Rectal smooth muscle tissue (tissue), 1 donor: Measurements from ENCODE around the gene PARD3B.

Experiments
- H3K27ac ChIP-seq: one replicate; pipeline ENCODE4 v1.7.0; 2013; ENCODE audit warnings: low read depth, low read length, inconsistent platforms
- H3K27me3 ChIP-seq: one replicate; pipeline ENCODE4 v1.7.0; 2013; ENCODE audit warnings: low read length; ENCODE audit not compliant: control insufficient read depth, insufficient read depth
- H3K36me3 ChIP-seq: one replicate; pipeline ENCODE4 v1.7.0; 2013; ENCODE audit warnings: low read length; ENCODE audit not compliant: control insufficient read depth, insufficient read depth
- H3K4me1 ChIP-seq: one replicate; pipeline ENCODE4 v1.7.0; 2013; ENCODE audit warnings: low read length; ENCODE audit not compliant: control insufficient read depth, insufficient read depth
- H3K4me3 ChIP-seq: one replicate; pipeline ENCODE4 v1.7.0; 2013; ENCODE audit warnings: low read length
- H3K9ac ChIP-seq: one replicate; pipeline ENCODE4 v1.7.0; 2013; ENCODE audit warnings: low read length

The PARD3B gene

DNA sequence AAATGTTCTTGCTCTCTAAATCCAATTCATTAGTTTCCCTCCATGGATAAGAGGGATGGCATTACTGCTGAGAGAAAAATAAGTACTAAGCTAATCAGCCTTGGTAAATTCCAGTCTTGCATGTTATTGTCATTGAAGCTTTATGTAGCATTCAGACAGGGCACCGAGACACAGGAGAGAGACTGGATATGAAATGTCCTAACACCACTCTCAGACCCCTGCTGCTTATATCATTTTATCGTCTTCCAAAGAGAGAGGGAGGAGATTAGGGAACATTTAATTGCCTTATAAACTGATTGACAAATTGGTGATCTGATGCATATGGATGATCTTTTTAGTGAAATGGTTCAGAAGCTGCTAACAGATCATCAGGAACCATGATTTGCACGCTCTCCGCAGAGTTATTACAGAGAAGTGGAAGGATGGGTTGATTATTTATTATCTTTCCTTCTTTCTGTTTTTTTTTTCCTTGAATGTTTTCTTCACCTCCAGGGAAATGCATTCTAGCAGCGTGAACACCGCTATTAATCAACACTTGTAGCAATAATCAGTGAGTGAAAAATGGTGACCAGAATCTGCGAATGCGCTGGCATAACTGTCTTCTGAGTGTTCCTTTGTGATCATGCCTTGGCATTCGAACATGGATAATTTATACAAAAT lies 986.3 kb downstream of the PARD3B start:
- no peaks in the 10 kb centered on the region for H3K27me3 ChIP-seq
- H3K27ac ChIP-seq = no peak overlapping the region
- no peaks in the 10 kb centered on the region for H3K36me3 ChIP-seq
- no peaks in the 10 kb centered on the region for H3K4me1 ChIP-seq
- H3K4me3 ChIP-seq = no peak overlapping the region
- H3K9ac ChIP-seq = no peak overlapping the region

DNA sequence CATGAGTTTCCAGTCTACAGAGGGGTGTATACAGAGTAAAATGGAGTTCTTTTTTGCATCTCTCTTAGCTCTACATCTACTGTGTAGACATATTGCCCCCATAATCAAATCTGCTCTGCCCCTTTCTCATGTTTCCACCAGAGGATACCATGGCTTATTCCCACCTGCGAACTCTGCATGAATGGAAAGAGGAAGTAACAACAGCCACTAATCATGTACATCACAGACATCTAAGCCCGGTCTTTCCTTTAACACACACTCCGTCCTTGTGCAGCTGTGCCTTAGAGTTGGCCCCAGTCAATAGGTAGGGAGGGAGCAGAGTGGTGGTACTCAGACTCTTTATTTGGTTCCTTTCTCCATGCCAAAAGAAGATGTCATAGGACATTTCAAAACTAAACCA lies 989.7 kb downstream of the PARD3B start:
- H3K27ac ChIP-seq = no peak overlapping the region
- no peak overlapping the region for H3K9ac ChIP-seq
- H3K4me3 ChIP-seq = no peak overlapping the region
- H3K36me3 ChIP-seq = no peaks in the 10 kb centered on the region
- no peaks in the 10 kb centered on the region for H3K27me3 ChIP-seq
- no peaks in the 10 kb centered on the region for H3K4me1 ChIP-seq

DNA sequence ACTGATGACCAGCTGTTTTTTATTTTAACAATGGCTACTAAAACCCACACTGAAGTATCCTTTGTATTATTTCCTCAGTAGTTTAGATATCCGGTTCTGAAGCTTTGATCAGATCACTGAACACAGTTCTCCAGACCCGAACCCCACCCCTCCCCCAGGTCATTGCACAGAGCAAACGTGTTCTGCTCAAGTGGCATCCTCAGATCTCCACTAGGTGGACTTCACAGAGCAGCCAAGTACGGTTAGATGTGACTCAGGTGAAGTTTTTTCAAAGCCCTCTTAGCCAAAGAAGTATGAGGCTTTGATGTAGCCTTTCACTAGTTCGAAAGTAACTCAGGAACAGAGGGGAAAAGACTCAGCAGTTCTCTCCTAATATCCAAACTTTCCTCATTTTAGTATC lies 994.3 kb downstream of the PARD3B start:
- no peaks in the 10 kb centered on the region for H3K36me3 ChIP-seq
- no peak overlapping the region for H3K27ac ChIP-seq
- H3K4me1 ChIP-seq = peaks cover 9% of the 10 kb centered on the region
- H3K9ac ChIP-seq = no peak overlapping the region
- H3K4me3 ChIP-seq = no peak overlapping the region
- no peaks in the 10 kb centered on the region for H3K27me3 ChIP-seq

DNA sequence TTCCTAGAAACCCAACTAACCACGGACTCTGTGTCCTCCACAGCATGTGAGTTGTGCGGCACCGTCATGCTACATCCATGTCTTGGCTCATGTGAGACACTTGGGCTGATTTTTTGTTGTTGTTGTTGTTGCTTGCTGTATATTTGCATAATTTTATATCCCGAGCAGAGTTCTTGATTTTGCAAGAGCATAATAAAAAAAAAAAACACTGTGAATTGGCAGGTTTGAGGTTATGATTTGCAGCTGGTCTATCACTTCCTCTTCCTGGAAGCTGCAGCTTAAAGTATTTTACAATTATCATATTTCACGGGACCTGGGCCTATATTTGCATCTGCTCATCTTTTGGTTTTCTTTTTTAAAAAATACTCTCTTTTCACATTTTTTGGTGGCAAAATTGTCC lies 994.8 kb downstream of the PARD3B start:
- H3K36me3 ChIP-seq = no peaks in the 10 kb centered on the region
- no peaks in the 10 kb centered on the region for H3K27me3 ChIP-seq
- no peak overlapping the region for H3K27ac ChIP-seq
- no peak overlapping the region for H3K9ac ChIP-seq
- peaks cover 10% of the 10 kb centered on the region for H3K4me1 ChIP-seq
- no peak overlapping the region for H3K4me3 ChIP-seq

DNA sequence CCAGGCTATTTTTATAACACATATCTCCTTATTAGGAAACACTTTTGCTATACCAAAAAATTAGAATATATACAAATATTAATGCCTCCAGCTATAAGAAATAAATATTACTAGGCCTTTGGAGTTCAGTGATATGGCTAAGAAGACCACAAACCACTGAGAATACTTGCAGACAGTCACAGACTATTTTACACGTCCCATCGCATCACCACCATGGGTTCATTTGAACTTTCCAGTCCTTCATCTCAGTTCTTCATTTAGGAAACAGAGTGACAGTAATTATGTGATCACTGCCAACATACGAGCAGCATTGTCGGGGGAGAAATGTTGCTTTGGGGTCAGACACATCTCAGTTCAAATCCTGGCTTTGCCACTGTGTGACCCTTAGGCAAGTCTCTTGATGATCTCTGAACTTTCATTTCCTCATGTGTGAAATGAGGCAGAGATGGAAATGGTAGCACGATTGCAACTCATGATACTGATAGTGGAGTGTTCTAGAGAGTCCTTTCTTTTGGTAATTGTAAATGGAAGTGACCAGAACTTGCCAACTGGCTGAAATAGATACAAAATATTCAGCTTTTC lies 998.1 kb downstream of the PARD3B start:
- H3K9ac ChIP-seq = no peak overlapping the region
- no peaks in the 10 kb centered on the region for H3K27me3 ChIP-seq
- no peaks in the 10 kb centered on the region for H3K36me3 ChIP-seq
- H3K4me1 ChIP-seq = peaks cover 10% of the 10 kb centered on the region
- H3K27ac ChIP-seq = no peak overlapping the region
- no peak overlapping the region for H3K4me3 ChIP-seq

DNA sequence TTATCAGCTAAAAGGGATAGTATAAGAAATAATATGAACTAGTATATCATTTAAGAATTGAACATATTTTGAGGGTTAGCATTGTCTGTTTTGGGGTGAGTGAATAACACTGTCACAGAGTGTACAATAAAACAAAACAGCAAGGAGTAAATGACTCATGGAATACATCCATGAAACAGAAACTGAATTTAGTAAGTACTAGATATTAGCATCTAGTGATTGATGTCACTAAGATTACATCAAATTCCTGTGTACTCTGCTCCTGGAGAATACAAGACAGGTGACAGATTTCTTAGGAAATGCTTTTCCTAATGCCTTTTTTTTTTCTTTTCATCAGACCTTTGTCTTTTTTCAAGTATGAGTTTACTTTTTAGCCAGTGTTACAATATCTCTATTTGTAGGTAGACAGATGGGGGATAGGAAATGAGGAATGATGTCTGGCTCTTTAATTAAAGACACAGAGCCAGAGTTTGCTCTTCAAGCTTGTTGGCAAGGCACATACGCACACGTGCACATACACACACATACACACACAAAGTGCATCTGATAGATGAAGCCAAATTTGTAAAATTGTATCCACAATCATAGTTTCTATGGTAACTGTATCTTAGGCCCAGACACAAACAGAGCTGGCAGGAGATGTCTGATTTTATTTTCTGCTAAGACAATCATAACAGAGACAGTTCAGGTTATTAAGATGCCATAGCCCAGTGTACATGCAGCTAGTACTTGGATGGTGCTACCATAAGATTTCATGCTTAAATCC lies 998.8 kb downstream of the PARD3B start:
- H3K9ac ChIP-seq = no peak overlapping the region
- H3K4me1 ChIP-seq = peaks cover 10% of the 10 kb centered on the region
- H3K27ac ChIP-seq = no peak overlapping the region
- H3K4me3 ChIP-seq = no peak overlapping the region
- no peaks in the 10 kb centered on the region for H3K36me3 ChIP-seq
- no peaks in the 10 kb centered on the region for H3K27me3 ChIP-seq

DNA sequence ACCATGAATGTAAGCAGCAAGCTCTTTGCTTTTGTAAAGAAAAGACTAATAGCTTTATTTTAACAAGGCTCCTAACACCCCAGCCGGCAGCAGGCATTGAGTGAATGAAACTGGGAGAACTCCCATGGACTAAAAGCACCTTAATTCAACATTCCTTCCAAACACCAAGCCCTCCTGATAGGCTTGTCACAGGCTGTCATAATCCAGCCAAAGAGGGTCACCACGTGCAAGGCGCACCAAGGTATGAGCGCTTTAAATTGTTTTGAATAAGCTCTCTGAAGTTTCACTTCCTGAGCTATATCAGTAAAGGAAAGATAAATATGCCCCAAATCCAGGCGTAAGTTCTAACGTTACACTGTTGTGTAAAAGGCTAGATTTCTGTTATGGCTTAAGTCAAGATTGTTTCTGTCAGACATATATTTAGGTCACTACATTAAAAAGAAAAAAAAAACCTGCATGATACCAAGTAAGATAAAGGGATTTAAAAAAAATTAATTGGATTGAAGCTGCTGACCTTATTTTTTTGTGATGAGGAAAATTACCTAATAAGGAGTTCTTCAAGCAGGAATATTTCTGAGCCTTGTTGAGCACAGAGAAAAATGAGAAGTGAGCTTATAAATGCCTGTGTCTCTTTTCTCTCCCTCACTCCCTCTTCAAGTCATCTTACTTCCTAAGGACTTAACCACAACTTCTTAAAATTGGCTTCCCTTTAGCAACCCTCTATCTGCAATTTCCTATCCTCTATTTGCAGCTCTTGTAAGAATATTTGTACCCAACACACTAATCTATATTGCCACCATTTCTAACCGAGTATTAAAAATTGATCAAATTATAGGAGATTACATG lies 1000.9 kb downstream of the PARD3B start:
- Histone ChIP-seq H3K9ac (no peak overlapping the region), H3K27me3 (no peaks in the 10 kb centered on the region), H3K27ac (no peak overlapping the region), H3K4me3 (no peak overlapping the region), H3K4me1 (peaks cover 10% of the 10 kb centered on the region), H3K36me3 (no peaks in the 10 kb centered on the region)

DNA sequence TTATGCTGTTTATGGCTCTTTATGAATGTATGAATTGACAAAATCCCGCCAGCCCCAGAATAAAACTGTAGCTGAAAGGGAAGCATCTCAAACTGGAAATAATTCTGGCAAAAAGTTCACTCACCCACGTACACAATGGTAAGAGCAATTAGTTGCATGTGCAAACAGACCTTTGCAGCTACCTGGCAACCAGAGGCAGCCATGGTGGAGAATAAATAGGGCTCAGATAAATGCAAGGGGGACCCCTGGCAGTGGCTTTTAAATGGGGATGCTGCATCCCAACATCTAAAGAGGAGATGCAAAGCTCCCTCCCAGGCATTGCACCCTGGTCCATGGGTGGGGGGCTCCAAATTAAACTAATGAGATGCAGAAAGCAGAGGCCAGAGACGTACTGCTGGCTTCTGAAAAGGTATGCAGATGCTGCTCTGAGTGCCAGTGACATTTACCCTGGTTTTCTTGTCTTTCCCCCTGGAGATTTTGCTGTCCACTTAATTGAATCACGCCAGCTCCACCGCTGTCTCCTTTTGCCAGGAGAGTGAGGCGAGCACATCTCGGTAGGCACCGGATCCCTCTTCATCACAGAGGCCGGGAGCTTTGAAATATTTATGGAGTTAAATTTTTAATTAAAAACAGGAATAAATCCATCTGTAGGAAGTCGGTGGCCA lies 1010.4 kb downstream of the PARD3B start:
- no peak overlapping the region for H3K4me3 ChIP-seq
- no peak overlapping the region for H3K9ac ChIP-seq
- no peak overlapping the region for H3K27ac ChIP-seq
- no peaks in the 10 kb centered on the region for H3K4me1 ChIP-seq
- H3K27me3 ChIP-seq = no peaks in the 10 kb centered on the region
- H3K36me3 ChIP-seq = no peaks in the 10 kb centered on the region

DNA sequence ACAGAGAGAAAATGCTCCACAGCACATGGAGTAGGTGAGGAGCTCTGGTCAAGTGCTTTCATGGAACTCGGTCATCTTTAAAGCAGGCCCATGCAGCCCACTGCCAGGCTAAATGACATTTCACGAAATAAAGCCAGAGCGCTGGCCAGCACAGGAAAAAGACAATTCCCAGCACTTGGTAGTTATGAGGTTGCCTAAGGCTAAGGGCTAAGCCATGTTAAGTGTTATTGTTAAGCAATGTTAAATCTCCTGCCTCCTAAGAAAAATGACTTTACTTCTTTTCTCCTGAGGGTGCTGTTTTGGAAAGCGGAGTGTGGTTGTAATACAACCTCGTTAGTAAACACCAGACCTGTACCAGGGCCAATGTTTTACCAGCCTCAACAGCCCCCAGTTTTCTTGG lies 1011.1 kb downstream of the PARD3B start:
- Histone ChIP-seq H3K4me1 (no peaks in the 10 kb centered on the region), H3K36me3 (no peaks in the 10 kb centered on the region), H3K27me3 (no peaks in the 10 kb centered on the region), H3K9ac (no peak overlapping the region), H3K27ac (no peak overlapping the region), H3K4me3 (no peak overlapping the region)

DNA sequence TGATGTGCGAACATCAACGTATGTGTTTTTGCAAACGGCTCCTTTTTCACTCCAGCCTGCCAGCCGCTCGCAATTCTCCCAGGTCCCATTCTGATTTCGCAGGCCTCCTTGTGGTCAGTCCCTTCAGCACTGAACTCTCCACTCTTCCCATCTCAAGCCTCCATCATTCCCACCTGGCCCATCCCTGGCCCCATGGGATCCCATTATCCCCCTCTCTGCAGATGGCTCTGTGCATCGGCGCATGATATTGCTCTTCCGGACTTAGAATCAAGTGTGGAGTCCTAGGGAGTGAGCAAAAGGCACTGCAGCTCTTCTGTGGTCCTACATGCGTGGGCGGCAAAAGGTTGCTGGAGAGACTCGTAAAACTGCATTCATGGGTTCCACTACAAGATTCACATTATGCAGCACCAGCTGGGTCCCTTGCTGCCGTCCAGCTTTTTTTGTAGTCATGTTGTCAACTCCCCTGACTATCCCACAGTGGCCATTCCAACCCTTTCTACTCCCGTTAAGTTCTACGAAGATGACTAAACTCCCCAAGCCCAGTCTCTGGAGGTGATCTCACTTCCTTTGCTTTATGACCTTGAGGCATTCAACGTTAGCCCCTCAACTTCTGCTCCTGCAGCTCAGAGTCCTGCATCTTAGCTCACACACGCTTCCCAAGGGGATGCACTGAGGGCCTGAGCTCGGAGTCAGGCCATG lies 1011.7 kb downstream of the PARD3B start:
- Histone ChIP-seq H3K36me3 (no peaks in the 10 kb centered on the region), H3K27me3 (no peaks in the 10 kb centered on the region), H3K27ac (no peak overlapping the region), H3K9ac (no peak overlapping the region), H3K4me3 (no peak overlapping the region), H3K4me1 (no peaks in the 10 kb centered on the region)

DNA sequence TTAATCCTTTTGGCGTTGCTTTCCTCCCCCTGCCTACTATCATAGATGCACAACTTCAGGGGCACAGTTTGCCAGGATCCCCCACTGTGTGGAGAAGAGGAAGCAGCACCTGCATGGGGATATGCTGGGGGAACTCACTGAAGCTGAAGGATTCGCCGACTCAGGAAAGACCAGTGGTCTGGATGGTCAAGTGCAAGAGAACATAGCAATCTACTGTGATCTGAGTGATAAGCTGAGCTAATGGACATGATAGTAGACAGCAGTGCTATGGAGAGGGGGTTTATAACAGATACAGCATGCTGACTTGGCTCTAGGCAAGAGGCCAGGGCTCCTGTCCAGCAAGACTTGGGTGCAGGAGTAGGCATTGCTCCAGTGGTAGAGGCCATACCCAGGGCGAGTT lies 1012.6 kb downstream of the PARD3B start:
- Histone ChIP-seq H3K27me3 (no peaks in the 10 kb centered on the region), H3K36me3 (no peaks in the 10 kb centered on the region), H3K4me1 (no peaks in the 10 kb centered on the region), H3K9ac (no peak overlapping the region), H3K27ac (no peak overlapping the region), H3K4me3 (no peak overlapping the region)
